GM13977 (cell line): ENCODE data around the gene SLIT3.

Experiments used
- DNase-seq: peaks from one replicate; pipeline ENCODE4 v3.0.0; 2012; ENCODE audit warnings: low spot score
- CTCF ChIP-seq: IDR thresholded peaks from 2 replicates; pipeline ENCODE4 v1.5.1; 2012; ENCODE audit warnings: mild to moderate bottlenecking, control low read depth; ENCODE audit not compliant: insufficient read depth; ENCODE audit errors: extremely low read depth, missing control alignments
- in situ Hi-C: fragments of 300-500 bp; cut with MboI; formaldehyde crosslinking; loops from one replicate; pipeline ENCODE4 v1.12.0; 2022; ENCODE audit warnings: low sequenced_read_pairs, low pct_unique_long_range_greater_than_20kb, mixed read lengths, inconsistent platforms; ENCODE audit not compliant: unreplicated experiment

SLIT3 gene

GRCh38 chr5:168620807-168621206 lies 680.1 kb downstream of the SLIT3 start:
- in situ Hi-C loops: no loop called here
- no peak for DNase-seq
- TF ChIP-seq CTCF: no peak

GRCh38 chr5:168614661-168615060 lies 686.3 kb downstream of the SLIT3 start:
- DNase-seq: no peak
- in situ Hi-C loops: no loop called here
- no peak for TF ChIP-seq CTCF

- no peak for DNase-seq
- in situ Hi-C loops: no loop called here
- TF ChIP-seq CTCF: no peak
These were observed 686.9 kb downstream of the SLIT3 start for GRCh38 chr5:168613996-168614395.

GRCh38 chr5:168613396-168613795 lies 687.5 kb downstream of the SLIT3 start:
- no peak for DNase-seq
- TF ChIP-seq CTCF: no peak
- in situ Hi-C loops: no loop called here

- in situ Hi-C loops: no loop called here
- DNase-seq: no peak
- TF ChIP-seq CTCF: no peak
These were observed 687.9 kb downstream of the SLIT3 start for GRCh38 chr5:168612996-168613395.

- in situ Hi-C loops: no loop called here
- TF ChIP-seq CTCF: no peak
- no peak for DNase-seq
These were observed 688.8 kb downstream of the SLIT3 start for GRCh38 chr5:168612123-168612522.
